Endothelial cell of umbilical vein (primary cell): ENCODE measurements around the gene SPTB. TPM values are rescaled to one million over a fixed set of nuclear protein-coding genes. Genes with fewer than 3 reads are reported as not detected.

Experiments
- BruUV-seq: library from RNA; stranded (reverse); fragments of 400-500 nt; replicated peaks from 2 replicates; lab custom pipeline; 2021; lab: Mats Ljungman, UMichigan
- CTCF ChIA-PET: fragments of 300-600, 350-600 bp; sonication (Branson Sonifier 250); formaldehyde crosslinking; loops from one replicate; lab custom pipeline; 2021; ENCODE audit warnings: antibody characterized with exemption, inconsistent platforms; lab: Charles Lee
- POLR2A ChIA-PET: fragments of 300-600, 350-600 bp; sonication (Branson Sonifier 250); formaldehyde crosslinking; loops from one replicate; lab custom pipeline; 2021; ENCODE audit warnings: antibody characterized with exemption, inconsistent platforms; lab: Charles Lee
- DNase-seq: peaks from one replicate; pipeline ENCODE4 v3.0.0-alpha.2; 2011; ENCODE audit warnings: low read depth, low spot score
- FAIRE-seq: peaks from 2 replicates; lab custom pipeline; 2011; peaks lifted over from hg19 to GRCh38; lab: Jason Lieb, UNC
- H2AFZ ChIP-seq: 2 replicates; pipeline ENCODE4 v1.6.0; 2012; ENCODE audit warnings: low read depth, low read length, control low read depth, inconsistent platforms
- H3K27ac ChIP-seq: 2 replicates; pipeline ENCODE4 v1.5.1; 2011; ENCODE audit warnings: low read depth, mild to moderate bottlenecking, control low read depth, low read length, moderate library complexity; ENCODE audit not compliant: insufficient read depth
- H3K27me3 ChIP-seq, 2 experiments: 2 replicates each; pipeline versions ENCODE4 v1.6.0 to v1.6.1; 2011; ENCODE audit warnings: low read length in 2 of 2, mixed read lengths in 1 of 2; ENCODE audit not compliant: control insufficient read depth in 2 of 2, insufficient read depth in 2 of 2
- H3K36me3 ChIP-seq, 2 experiments: 2 replicates in 1 of 2; 3 replicates in 1 of 2; pipeline ENCODE4 v1.5.1; 2011; ENCODE audit warnings: low read length in 2 of 2, mild to moderate bottlenecking in 1 of 2, moderate library complexity in 1 of 2; ENCODE audit not compliant: control insufficient read depth in 2 of 2, insufficient read depth in 2 of 2; ENCODE audit errors: extremely low read depth in 1 of 2
- H3K4me1 ChIP-seq: 3 replicates; pipeline ENCODE4 v1.5.1; 2011; ENCODE audit warnings: mild to moderate bottlenecking, low read length; ENCODE audit not compliant: control insufficient read depth, insufficient read depth; ENCODE audit errors: extremely low read depth
- H3K4me2 ChIP-seq: 2 replicates; pipeline ENCODE4 v1.6.1; 2011; ENCODE audit warnings: low read length, control low read depth, mixed read lengths; ENCODE audit not compliant: insufficient read depth
- H3K4me3 ChIP-seq, 3 experiments: fragments of 200-600 bp in 1 of 3; sonication (generic), shearing (Covaris generic) in 1 of 3; replicated peaks in 1 of 3; 2 replicates each; pipeline ENCODE4 v1.5.1; 2011 to 2016; ENCODE audit warnings: control low read depth in 3 of 3, low read length in 3 of 3, mild to moderate bottlenecking in 2 of 3, inconsistent platforms in 1 of 3, low read depth in 1 of 3, moderate library complexity in 1 of 3; ENCODE audit not compliant: insufficient read depth in 1 of 3
- H3K79me2 ChIP-seq: 2 replicates; pipeline ENCODE4 v1.6.0; 2012; ENCODE audit warnings: low read length, inconsistent platforms; ENCODE audit not compliant: control insufficient read depth, insufficient read depth
- H3K9ac ChIP-seq: replicated peaks from 2 replicates; pipeline ENCODE3; 2011; ENCODE audit warnings: low read length, control low read depth; ENCODE audit not compliant: insufficient read depth; ENCODE audit errors: extremely low read depth
- H3K9me1 ChIP-seq: replicated peaks from 3 replicates; pipeline ENCODE4 v1.6.0; 2011; ENCODE audit warnings: mild to moderate bottlenecking, low read length; ENCODE audit not compliant: control insufficient read depth, insufficient read depth; ENCODE audit errors: extremely low read depth
- H3K9me3 ChIP-seq: replicated peaks from 2 replicates; pipeline ENCODE4 v1.5.1; 2012; ENCODE audit warnings: low read length, inconsistent platforms; ENCODE audit not compliant: control insufficient read depth, insufficient read depth
- H4K20me1 ChIP-seq: replicated peaks from 2 replicates; pipeline ENCODE3; 2011; ENCODE audit warnings: mild to moderate bottlenecking, low read length; ENCODE audit not compliant: control insufficient read depth, insufficient read depth; ENCODE audit errors: extremely low read depth
- CTCF ChIP-seq, 2 donors: IDR thresholded peaks; 1 replicate in 1 of 2; 2 replicates in 1 of 2; pipeline ENCODE4 v1.5.1; 2011; ENCODE audit warnings: low read length in 2 of 2, mild to moderate bottlenecking in 2 of 2, moderate library complexity in 2 of 2, control low read depth in 1 of 2, inconsistent platforms in 1 of 2, low read depth in 1 of 2; ENCODE audit not compliant: insufficient read depth in 1 of 2; ENCODE audit errors: extremely low read depth in 1 of 2
- EZH2 ChIP-seq: IDR thresholded peaks from 2 replicates; pipeline ENCODE4 v1.6.1; 2012; ENCODE audit warnings: borderline replicate concordance, low read depth, mild to moderate bottlenecking, moderate library complexity, low read length, inconsistent platforms; ENCODE audit not compliant: severe bottlenecking
- FOS ChIP-seq: IDR thresholded peaks from 2 replicates; pipeline ENCODE4 v1.6.1; 2011; ENCODE audit warnings: mild to moderate bottlenecking, low read length, moderate library complexity, borderline replicate concordance; ENCODE audit not compliant: insufficient read depth
- GATA2 ChIP-seq: IDR thresholded peaks from 2 replicates; pipeline ENCODE4 v1.7.0; 2011; ENCODE audit warnings: low read depth, mild to moderate bottlenecking, moderate library complexity, mixed read lengths, low read length; ENCODE audit not compliant: insufficient read length, insufficient read depth
- JUN ChIP-seq: IDR thresholded peaks from 2 replicates; pipeline ENCODE4 v1.6.1; 2011; ENCODE audit warnings: borderline replicate concordance, low read depth; ENCODE audit not compliant: insufficient read length, insufficient read depth
- MAX ChIP-seq: IDR thresholded peaks from 2 replicates; pipeline ENCODE4 v1.6.1; 2011; ENCODE audit not compliant: insufficient read depth, insufficient read length
- MYC ChIP-seq: IDR thresholded peaks from one replicate; pipeline ENCODE4 v1.6.1; 2011; ENCODE audit warnings: mild to moderate bottlenecking, low read depth, low read length
- POLR2A ChIP-seq: IDR thresholded peaks from 2 replicates; pipeline ENCODE4 v1.6.1; 2012; ENCODE audit warnings: low read depth, mild to moderate bottlenecking, control low read depth, low read length
- POLR2AphosphoS5 ChIP-seq: IDR thresholded peaks from 2 replicates; pipeline ENCODE4 v1.6.1; 2012; ENCODE audit warnings: low read depth, mild to moderate bottlenecking, control low read depth, low read length, moderate library complexity; ENCODE audit not compliant: insufficient read depth
- dilution Hi-C: fragments of 300-500 bp; cut with MboI; formaldehyde crosslinking; loops from one replicate; pipeline ENCODE4 v1.15.0; 2019; ENCODE audit warnings: low sequenced_read_pairs; ENCODE audit not compliant: extremely low pct_ligation_motif_present
- intact Hi-C: fragments of 100-400 bp; cut with micrococcal nuclease; formaldehyde crosslinking; loops from one replicate; pipeline ENCODE4 v1.10.0; 2022
- polyA plus RNA-seq, 4 experiments: library from polyadenylated mRNA; depleted of rRNA in 3 of 4; stranded (reverse) in 3 of 4; unstranded in 1 of 4; fragments of >200 nt; gene quantifications; 2 replicates each; pipeline versions ENCODE4 v1.2.1 to v1.2.3, GENCODE V29; 2011 to 2012; ENCODE audit warnings: missing spikeins in 1 of 4
- total RNA-seq: library from RNA; stranded (reverse); gene quantifications from 2 replicates; pipeline ENCODE4 v1.2.3, GENCODE V29; 2021

The SPTB gene
- total and polyA plus RNA-seq, 2 donors (not counting 3 experiments of a cell fraction or from before 2014, with no cell fraction given) = 0.03 to 0.07 TPM

- Histone ChIP-seq H3K9me1 (no peaks in the 10 kb centered on the region), H3K27me3 (no peaks in the 10 kb centered on the region), H3K36me3 (peaks cover 3 to 8% of the 10 kb centered on the region in 2 experiments), H3K4me3 (no peak overlapping the region), H3K9ac (no peak overlapping the region), H2AFZ (no peak overlapping the region), H3K9me3 (no peaks in the 10 kb centered on the region), H4K20me1 (no peaks in the 10 kb centered on the region), H3K27ac (no peak overlapping the region), H3K4me1 (no peaks in the 10 kb centered on the region), H3K4me2 (no peak overlapping the region), H3K79me2 (no peaks in the 10 kb centered on the region)
- DNase-seq (no peak), FAIRE-seq (no peak)
- no TSS peak for BruUV-seq
- ChIA-PET CTCF (interaction anchor here (2.4 to 3.9 kb wide), 2 partner anchors 9 to 16 kb away, joined by 10 to 15 read pairs; no protein-coding TSS in a partner anchor), POLR2A (no interaction called here)
- intact Hi-C loops (no loop called here), dilution Hi-C loops (no loop called here)
- TF ChIP-seq FOS (no peak), MYC (no peak), EZH2 (no peak), POLR2AphosphoS5 (no peak), GATA2 (no peak), MAX (no peak), JUN (no peak), POLR2A (no peak), CTCF (IDR thresholded peaks at IDR 0.05; ENCODE audit: extremely low read depth in 1 of 2, insufficient read depth in 1 of 2, low read depth in 1 of 2, low read length in 2 of 2) (no peak)
Measured at GRCh38 chr14:64926398-64926995, 46.8 kb upstream of the SPTB start.
